Omental fat pad (tissue), 4 donors: ENCODE measurements around the gene SUPT5H. TPM values are rescaled to one million over a fixed set of nuclear protein-coding genes. Genes with fewer than 3 reads are reported as not detected.
A peak's percentile ranks its signal among the peaks of the same experiment; 100 is the strongest.

Source experiments
- ATAC-seq: fragments of 150-250 bp; one replicate; pipeline ENCODE4 v1.9.1; 2016; ENCODE audit warnings: mild to moderate bottlenecking, moderate library complexity; ENCODE audit not compliant: low FRiP score
- DNase-seq: peaks from one replicate; pipeline ENCODE4 v3.0.0-alpha.2; 2019; ENCODE audit warnings: low spot score
- CTCF ChIP-seq, 3 donors: fragments of 450-650 bp; IDR thresholded peaks; one replicate each; pipeline ENCODE4 v1.5.1; 2016 to 2017; ENCODE audit warnings: antibody characterized with exemption in 3 of 3, mild to moderate bottlenecking in 3 of 3, moderate library complexity in 2 of 3
- total RNA-seq, 4 donors: library from RNA; depleted of rRNA; stranded (reverse); fragments of >200 nt; gene quantifications; one replicate each; pipeline ENCODE4 v1.1.0, GENCODE V29; 2016

Gene SUPT5H
- total RNA-seq, 4 donors from 2014 or later = 62.2 to 102 (median 73.3) TPM

GRCh38 chr19:39401549-39402345, 43.6 kb upstream of the SUPT5H start:
- TF ChIP-seq CTCF (IDR thresholded peaks at IDR 0.05) = no peak
- peak; percentile 6 for ATAC-seq
- DNase-seq = no peak

DNA sequence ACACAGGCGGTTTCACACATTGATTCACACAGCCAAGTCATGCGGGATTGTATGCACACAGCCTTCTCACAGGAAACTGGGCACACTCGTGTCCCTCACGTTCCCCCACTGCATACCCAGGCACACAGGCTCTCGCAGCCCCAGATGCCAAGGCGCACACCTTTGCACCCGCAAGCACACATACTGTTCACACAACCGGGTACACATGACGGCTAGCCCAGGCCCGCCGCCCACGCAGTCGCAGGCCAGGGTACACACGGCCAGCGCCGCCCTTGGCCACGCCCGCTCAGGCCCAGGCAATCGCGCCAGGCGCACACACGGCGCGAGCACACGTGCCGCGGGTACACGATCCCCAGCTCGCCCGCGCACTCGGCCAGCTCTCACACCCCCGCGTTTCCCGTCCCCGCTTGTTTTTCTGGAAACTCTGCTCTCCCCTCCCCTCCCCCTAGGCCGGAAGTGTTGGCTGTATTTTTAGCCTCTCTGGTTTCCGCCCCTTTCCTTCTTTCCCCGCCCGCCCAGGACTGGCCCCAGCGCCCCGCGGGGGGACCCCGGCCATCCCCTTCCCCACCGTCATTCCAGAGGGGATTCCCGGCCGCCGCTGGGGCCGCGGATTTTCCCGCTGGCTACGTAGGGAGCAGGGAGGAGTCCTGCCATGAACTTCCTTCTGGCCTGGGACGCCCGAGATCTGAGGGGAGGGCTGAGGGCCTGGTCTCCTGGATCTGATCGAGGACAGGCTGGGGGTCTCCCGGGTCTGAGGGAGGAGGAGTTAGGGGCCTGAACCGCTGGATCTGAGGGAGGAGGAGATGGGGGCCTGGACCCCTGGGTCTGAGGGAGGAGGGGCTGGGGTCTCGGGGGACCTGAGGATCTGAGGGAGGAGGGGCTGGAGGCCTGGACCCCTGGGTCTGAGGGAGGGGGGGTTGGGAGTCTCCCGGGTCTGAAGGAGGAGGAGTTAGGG, 42.8 kb upstream of the SUPT5H start:
- DNase-seq (peak; percentile 91), ATAC-seq (peak; percentile 29)
- TF ChIP-seq CTCF (IDR thresholded peaks at IDR 0.05) = no peak

DNA sequence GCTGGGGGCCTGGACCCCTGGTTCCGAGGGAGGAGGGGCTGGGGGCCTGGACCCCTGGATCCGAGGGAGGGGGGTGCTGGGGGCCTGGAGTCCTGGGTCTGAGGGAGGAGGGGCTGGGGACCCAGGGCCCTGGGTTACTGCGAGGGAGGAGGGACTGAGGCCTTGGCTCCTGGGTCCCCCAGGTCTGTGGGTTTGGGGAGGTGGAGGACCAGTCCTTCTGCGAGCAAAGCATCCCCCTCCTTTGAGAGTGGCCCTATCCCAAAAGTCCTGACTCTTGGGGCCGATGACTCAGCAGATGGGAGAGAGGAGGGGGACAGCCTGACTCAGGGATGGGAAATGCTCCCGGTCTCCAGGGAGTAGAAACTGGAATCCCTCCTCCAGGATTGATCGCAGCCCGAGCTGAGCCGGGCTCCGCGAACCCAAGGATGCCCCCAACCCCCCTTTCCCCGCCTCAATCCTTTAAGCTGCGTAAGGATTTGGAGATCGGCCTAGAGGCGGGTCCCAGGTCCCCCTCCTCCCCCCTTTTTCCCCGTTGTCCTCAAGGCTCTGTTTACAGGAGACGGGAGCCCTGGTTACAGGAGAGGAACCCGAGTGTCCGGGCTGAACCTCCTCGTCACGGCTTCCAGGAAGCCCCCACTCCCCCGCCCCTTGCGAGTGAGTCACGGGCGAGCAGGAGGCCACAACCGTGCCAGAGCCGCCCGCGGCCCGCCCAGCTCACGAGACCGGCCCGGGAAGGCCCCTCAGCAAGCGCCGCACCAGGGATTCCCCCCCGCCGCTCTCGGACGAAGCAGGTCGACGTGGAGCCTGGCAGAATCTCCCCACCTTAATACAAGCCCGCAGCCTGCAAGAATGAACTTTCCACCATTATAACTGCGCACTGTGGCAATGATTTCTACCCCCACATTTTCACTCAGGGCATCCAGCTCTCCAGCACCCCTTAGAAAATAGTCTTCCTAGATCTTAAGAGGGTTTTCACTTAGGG, 41.8 kb upstream of the SUPT5H start:
- DNase-seq = peak; percentile 98
- TF ChIP-seq CTCF (IDR thresholded peaks at IDR 0.05) = no peak
- peak; percentile 50 for ATAC-seq

DNA sequence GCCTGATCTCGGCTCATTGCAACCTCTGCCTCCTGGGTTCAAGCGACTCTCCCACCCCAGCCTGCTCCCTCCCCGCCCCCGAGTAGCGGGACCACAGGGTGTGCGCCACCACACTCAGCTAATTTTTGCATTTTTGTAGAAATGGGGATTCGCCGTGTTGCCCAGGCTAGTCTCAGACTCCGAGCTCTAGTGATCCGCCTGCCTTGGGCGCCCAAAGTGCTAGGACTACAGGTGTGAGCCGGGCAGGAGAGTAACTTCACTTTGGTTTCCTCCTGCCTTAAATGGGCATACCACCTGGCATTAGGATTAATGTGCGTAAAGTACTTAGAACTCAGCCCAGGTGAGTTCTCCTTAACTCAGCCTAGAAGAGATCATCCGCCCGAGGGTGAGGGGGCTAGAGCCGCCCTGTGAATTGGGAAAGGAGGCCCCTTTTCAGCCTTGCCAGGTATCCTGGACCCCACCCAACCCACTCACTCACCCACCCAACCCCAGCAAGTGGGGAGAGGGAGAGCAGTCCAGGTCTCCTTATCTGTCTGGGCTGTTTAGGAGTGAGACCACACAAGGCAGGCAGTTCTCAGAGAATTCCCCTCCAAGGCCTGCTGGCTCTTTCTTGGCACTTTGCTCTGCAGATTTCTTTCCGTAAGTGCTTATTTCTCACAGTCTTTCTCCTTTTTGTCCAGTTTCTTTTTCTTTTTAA, 40.0 kb upstream of the SUPT5H start:
- ATAC-seq (no peak), DNase-seq (no peak)
- TF ChIP-seq CTCF (IDR thresholded peaks at IDR 0.05) = no peak

DNA sequence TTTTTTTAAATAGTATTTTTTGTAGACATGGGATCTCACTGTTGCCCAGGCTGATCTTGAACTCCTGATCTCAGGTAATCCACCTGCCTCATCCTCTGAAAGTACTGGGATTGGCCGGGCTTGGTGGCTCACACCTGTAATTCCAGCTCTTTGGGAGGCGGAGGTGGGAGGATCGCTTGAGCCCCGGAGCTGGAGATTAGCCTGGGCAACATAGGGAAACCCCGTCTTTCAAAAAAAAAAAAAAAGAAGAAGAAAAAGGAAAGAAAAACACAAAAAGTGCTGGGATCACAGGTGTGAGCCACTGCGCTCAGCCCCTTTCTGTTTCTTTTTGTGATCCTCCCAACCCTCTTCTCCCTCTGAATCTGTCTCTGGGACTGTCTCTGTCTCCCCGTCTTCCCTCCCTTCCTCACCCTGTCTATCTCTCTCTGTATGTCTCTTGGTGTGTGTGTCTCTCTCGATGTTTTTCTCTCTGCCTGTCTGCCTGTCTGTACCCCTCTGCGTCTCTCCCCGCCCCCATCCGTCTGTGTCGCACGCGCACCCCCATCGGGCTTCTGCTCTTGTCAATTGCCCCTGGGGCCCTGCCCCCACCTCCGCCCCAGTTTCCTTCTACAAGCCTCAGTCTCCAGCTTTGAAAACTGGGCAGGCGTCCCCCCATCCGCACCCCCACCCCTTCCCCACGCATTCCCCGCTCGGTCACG, 39.3 kb upstream of the SUPT5H start:
- no peak for DNase-seq
- no peak for ATAC-seq
- TF ChIP-seq CTCF (IDR thresholded peaks at IDR 0.05) = no peak
